GM12873 (cell line): ENCODE measurements around the gene SLCO3A1.

Experiments used
- CTCF ChIP-seq: IDR thresholded peaks from 2 replicates; pipeline ENCODE4 v1.5.1; 2012; ENCODE audit warnings: low read depth, mild to moderate bottlenecking, moderate library complexity, low read length, control low read depth; ENCODE audit not compliant: insufficient read depth; ENCODE audit errors: missing control alignments

The SLCO3A1 gene

GRCh38 chr15:91928675-91929074, 75.2 kb downstream of the SLCO3A1 start:
- TF ChIP-seq CTCF = no peak

- no peak for TF ChIP-seq CTCF
Measured at GRCh38 chr15:91929509-91929908, 76.0 kb downstream of the SLCO3A1 start.

- TF ChIP-seq CTCF = no peak
Measured at GRCh38 chr15:91930092-91930491, 76.6 kb downstream of the SLCO3A1 start.

GRCh38 chr15:91936182-91936775, 82.8 kb downstream of the SLCO3A1 start:
- no peak for TF ChIP-seq CTCF

GRCh38 chr15:91936927-91937326, 83.4 kb downstream of the SLCO3A1 start:
- no peak for TF ChIP-seq CTCF

- no peak for TF ChIP-seq CTCF
Measured at GRCh38 chr15:91938136-91938535, 84.6 kb downstream of the SLCO3A1 start.

- no peak for TF ChIP-seq CTCF
Measured at GRCh38 chr15:91939403-91939831, 85.9 kb downstream of the SLCO3A1 start.
